GM12878 (cell line): ENCODE data around the gene NASP. TPM values are rescaled to one million over a fixed set of nuclear protein-coding genes. Genes with fewer than 3 reads are reported as not detected.

Experiments
- ATAC-seq: fragments of 200-7000 bp; cut with Tn5 transposase; 3 replicates; pipeline ENCODE4 v1.9.1; 2020; ENCODE audit warnings: mild to moderate bottlenecking, moderate library complexity
- BruUV-seq: library from RNA; stranded (reverse); fragments of 400-500 nt; replicated peaks from 2 replicates; lab custom pipeline; 2021; lab: Mats Ljungman, UMichigan
- CTCF ChIA-PET: fragments of 300-600 bp; sonication (Branson Sonifier 250); formaldehyde crosslinking; extraction: SDS; loops from one replicate; lab custom pipeline; 2021; ENCODE audit warnings: inconsistent platforms; lab: Yijun Ruan, JAX
- POLR2A ChIA-PET: fragments of 350-600 bp; formaldehyde crosslinking; extraction: SDS; loops from one replicate; lab custom pipeline; 2021; ENCODE audit warnings: inconsistent platforms; lab: Charles Lee
- RAD21 ChIA-PET: fragments of 300-600 bp; sonication (Branson Sonifier 250); formaldehyde crosslinking; loops from one replicate; lab custom pipeline; 2023; ENCODE audit warnings: antibody characterized with exemption; ENCODE audit not compliant: unreplicated experiment; lab: Charles Lee
- SMC1A ChIA-PET: fragments of 300-600 bp; sonication (Branson Sonifier 250); formaldehyde crosslinking; loops from one replicate; lab custom pipeline; 2023; ENCODE audit not compliant: unreplicated experiment, uncharacterized antibody; lab: Charles Lee
- DNase-seq: peaks from one replicate; pipeline ENCODE4 v3.0.0-alpha.2; 2011; ENCODE audit warnings: low read depth, low spot score
- FAIRE-seq: peaks from 3 replicates; lab custom pipeline; 2011; peaks lifted over from hg19 to GRCh38; lab: Jason Lieb, UNC
- H2AFZ ChIP-seq: 2 replicates; pipeline ENCODE4 v1.6.0; 2011; ENCODE audit warnings: low read depth, low read length, control low read depth; ENCODE audit not compliant: control insufficient read depth
- H3K27ac ChIP-seq: 2 replicates; pipeline ENCODE4 v1.5.1; 2011; ENCODE audit warnings: control low read depth; ENCODE audit not compliant: control insufficient read depth, insufficient read depth
- H3K27me3 ChIP-seq, 2 experiments: replicated peaks in 1 of 2; 2 replicates each; pipeline versions ENCODE4 v1.6.0 to v1.6.1; 2011; ENCODE audit warnings: low read length in 1 of 2; ENCODE audit not compliant: control insufficient read depth in 2 of 2, insufficient read depth in 2 of 2
- H3K36me3 ChIP-seq, 2 experiments: 2 replicates each; pipeline ENCODE4 v1.5.1; 2011; ENCODE audit warnings: low read length in 1 of 2; ENCODE audit not compliant: control insufficient read depth in 2 of 2, insufficient read depth in 2 of 2
- H3K4me1 ChIP-seq: 2 replicates; pipeline ENCODE4 v1.6.1; 2011; ENCODE audit warnings: mild to moderate bottlenecking, low read length, moderate library complexity, mixed read lengths; ENCODE audit not compliant: control insufficient read depth, insufficient read depth
- H3K4me2 ChIP-seq: 2 replicates; pipeline ENCODE4 v1.6.0; 2011; ENCODE audit warnings: control low read depth; ENCODE audit not compliant: control insufficient read depth, insufficient read depth
- H3K4me3 ChIP-seq: fragments of 200-600 bp; sonication (generic); 2 replicates; pipeline ENCODE4 v1.5.1; 2016
- H3K79me2 ChIP-seq: 2 replicates; pipeline ENCODE4 v1.6.0; 2011; ENCODE audit warnings: low read length; ENCODE audit not compliant: control insufficient read depth, insufficient read depth
- H3K9ac ChIP-seq: 2 replicates; pipeline ENCODE4 v1.8.0; 2011; ENCODE audit warnings: low read length, control low read depth, mixed read lengths; ENCODE audit not compliant: control insufficient read depth, insufficient read depth
- H3K9me3 ChIP-seq: replicated peaks from 3 replicates; pipeline ENCODE4 v1.5.1; 2011; ENCODE audit warnings: mild to moderate bottlenecking, low read length; ENCODE audit not compliant: control insufficient read depth, insufficient read depth
- H4K20me1 ChIP-seq: 2 replicates; pipeline ENCODE4 v1.6.0; 2011; ENCODE audit not compliant: control insufficient read depth, insufficient read depth
- EGR1 ChIP-seq, 2 experiments: IDR thresholded peaks; 1 replicate in 1 of 2; 2 replicates in 1 of 2; pipeline ENCODE4 v1.6.1; 2011 to 2012; ENCODE audit warnings: low read depth in 2 of 2, low read length in 2 of 2, borderline replicate concordance in 1 of 2, mild to moderate bottlenecking in 1 of 2, moderate library complexity in 1 of 2
- EP300 ChIP-seq, 2 experiments: fragments of 150-350 bp in 1 of 2; IDR thresholded peaks; 2 replicates each; pipeline ENCODE4 v1.6.1; 2011 to 2012; ENCODE audit warnings: low read depth in 2 of 2, low read length in 2 of 2, borderline replicate concordance in 1 of 2, improper control_type of control experiment in 1 of 2, inconsistent platforms in 1 of 2; ENCODE audit not compliant: control insufficient read depth in 1 of 2
- GABPA ChIP-seq: IDR thresholded peaks from 2 replicates; pipeline ENCODE4 v1.6.1; 2014; ENCODE audit warnings: antibody characterized with exemption, low read depth, mild to moderate bottlenecking, inconsistent platforms
- HDAC2 ChIP-seq: fragments of 200-600 bp; sonication (generic); IDR thresholded peaks from 2 replicates; pipeline ENCODE4 v1.6.1; 2017
- IKZF1 ChIP-seq: fragments of 450-650 bp; conservative IDR thresholded peaks from 2 replicates; pipeline ENCODE4 v1.6.1; 2017; ENCODE audit warnings: antibody characterized with exemption, mild to moderate bottlenecking
- MEF2A ChIP-seq: IDR thresholded peaks from 2 replicates; pipeline ENCODE4 v1.6.1; 2011; ENCODE audit warnings: low read depth, mild to moderate bottlenecking, low read length, moderate library complexity; ENCODE audit not compliant: insufficient read depth
- MTA2 ChIP-seq: fragments of 450-650 bp; IDR thresholded peaks from 2 replicates; pipeline ENCODE4 v1.6.1; 2016; ENCODE audit warnings: low read depth, mild to moderate bottlenecking, moderate library complexity
- WGBS: methylation state at CpG from one replicate; pipeline ENCODE4 v1.1.6; 2016; ENCODE audit warnings: low lambda C conversion rate; ENCODE audit not compliant: insufficient replicate concordance, insufficient coverage; ENCODE audit errors: missing lambda C conversion rate; 5-methylcytosine and 5-hydroxymethylcytosine counted together
- in situ Hi-C: fragments of 300-500 bp; cut with MboI; formaldehyde crosslinking; loops from 9 replicates; pipeline ENCODE4 v1.14.3; 2018; ENCODE audit warnings: mixed read lengths
- intact Hi-C: fragments of 100-400 bp; cut with micrococcal nuclease; formaldehyde crosslinking; loops from one replicate; pipeline ENCODE4 v1.14.2; 2022; ENCODE audit not compliant: unreplicated experiment
- polyA plus RNA-seq, 11 experiments: library from polyadenylated mRNA; depleted of rRNA in 4 of 11; unstranded in 6 of 11; stranded (reverse) in 5 of 11; fragments of >200 nt; fragmentation: Nextera tagmentation in 4 of 11; fragmentation: Illumina TruSeq in 1 of 11; extraction: Ambion mirVana in 4 of 11; extraction: Trizol in 1 of 11; gene quantifications; 1 replicate in 1 of 11; 2 replicates in 10 of 11; pipeline versions ENCODE4 v1.2.1 to v1.2.3, GENCODE V29; 2011 to 2016; ENCODE audit warnings: inconsistent platforms in 2 of 11, missing spikeins in 2 of 11, low read depth in 1 of 11
- total RNA-seq, 4 experiments: library from RNA; depleted of rRNA in 3 of 4; stranded (reverse); fragments of >200 nt in 3 of 4; fragmentation: Illumina TruSeq in 1 of 4; extraction: Trizol in 1 of 4; gene quantifications; 2 replicates each; pipeline versions ENCODE4 v1.2.1 to v1.2.3, GENCODE V29; 2013 to 2021
- TF ChIP-seq, protein P1 (sequence below): fragments of 450-650 bp; formaldehyde crosslinking; IDR thresholded peaks from 2 replicates; pipeline ENCODE4 v1.5.0; 2022; ENCODE audit warnings: mild to moderate bottlenecking, missing genetic modification characterization

Gene NASP
- total and polyA plus RNA-seq, 10 of the 15 experiments (the other 5 are each of a cell fraction or from before 2014, with no cell fraction given) = 111 to 321 (median 205) TPM

DNA sequence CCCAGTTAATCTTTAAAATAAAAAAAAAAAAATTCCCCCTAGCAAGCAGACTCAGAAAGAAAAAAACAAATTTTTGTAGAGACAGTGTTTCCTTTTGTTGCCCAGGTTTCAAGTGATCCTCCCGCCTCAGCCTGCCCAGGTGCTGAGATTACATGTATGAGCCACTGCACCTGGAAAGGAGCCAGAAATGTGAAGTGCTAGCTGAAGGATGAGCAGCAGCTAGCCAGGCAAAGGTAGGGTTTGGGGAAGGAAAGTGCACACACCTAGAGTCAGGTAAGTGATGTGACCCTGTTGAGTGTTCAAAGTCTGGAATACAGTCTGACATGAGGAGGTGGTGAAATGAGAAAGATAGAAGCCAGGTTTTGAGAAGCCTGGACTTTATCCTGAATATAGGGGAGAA lies 31.5 kb upstream of the NASP start:
- RAD21 ChIA-PET = interaction anchor here (0.6 kb wide), 1 partner anchor 35 kb away, joined by 3 read pairs; no protein-coding TSS in a partner anchor
- Histone ChIP-seq H3K27me3 (no peaks in the 10 kb centered on the region), H3K4me2 (peak overlapping the region; percentile 82), H3K9me3 (no peaks in the 10 kb centered on the region; the same call in 1 of the 3 replicates), H4K20me1 (no peaks in the 10 kb centered on the region), H3K4me3 (peak overlapping the region; percentile 87), H3K79me2 (peaks cover 43% of the 10 kb centered on the region), H2AFZ (no peak overlapping the region), H3K36me3 (peaks cover 0 to 14% of the 10 kb centered on the region in 2 experiments; a peak in 2 of 4 replicates), H3K4me1 (peaks cover 12% of the 10 kb centered on the region), H3K9ac (peak overlapping the region; percentile 94), H3K27ac (peak overlapping the region; percentile 39)
- intact Hi-C loops = loop anchor here (5.0 kb wide), 1 partner anchor 50 kb away; the partner anchor contains the start of genes CCDC163 and MMACHC
- POLR2A ChIA-PET = interaction anchor here (2.0 to 6.4 kb wide), 3 partner anchors 10 to 33 kb away, joined by 6 to 105 read pairs (median 12); partner anchors contain the start of genes NASP and PRDX1
- in situ Hi-C loops = no loop called here
- SMC1A ChIA-PET = interaction anchor here (0.7 to 3.4 kb wide), 9 partner anchors 8 to 61 kb away, joined by 3 to 22 read pairs (median 9); no protein-coding TSS in a partner anchor
- CTCF ChIA-PET = interaction anchor here (0.7 to 5.7 kb wide), 6 partner anchors 18 to 534 kb away, joined by 3 to 48 read pairs (median 9); partner anchors contain the start of gene PRDX1
- DNase-seq (no peak), ATAC-seq (no peak), FAIRE-seq (peak; percentile 72)
- no peak for TF ChIP-seq MEF2A
- WGBS = 0% methylated on average over 1 of the region's 1 CpG
- no TSS peak for BruUV-seq

DNA sequence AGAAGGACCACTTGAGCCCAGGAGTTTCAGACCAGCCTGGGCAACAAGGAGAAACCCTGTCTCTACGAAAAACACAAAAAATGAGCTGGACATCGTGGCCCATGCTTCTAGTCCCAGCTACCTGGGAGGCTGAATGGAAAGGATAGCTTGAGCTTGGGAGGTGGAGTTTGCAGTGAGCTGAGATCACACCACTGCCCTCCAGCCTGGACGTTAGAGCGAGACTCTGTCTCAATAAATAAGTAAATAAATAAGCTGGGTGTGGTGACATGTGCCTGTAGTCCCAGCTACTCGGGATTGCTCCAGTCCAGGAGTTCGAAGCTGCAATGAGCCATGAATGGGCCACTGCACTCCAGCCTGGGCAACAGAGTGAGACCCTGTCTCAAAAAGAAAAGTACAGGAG lies 29.6 kb upstream of the NASP start:
- no peak overlapping the region for H3K4me2 ChIP-seq
- H2AFZ ChIP-seq = no peak overlapping the region
- H3K27me3 ChIP-seq = no peaks in the 10 kb centered on the region
- FAIRE-seq (no peak), DNase-seq (no peak), ATAC-seq (no peak)
- no peaks in the 10 kb centered on the region for H4K20me1 ChIP-seq
- ChIA-PET POLR2A (interaction anchor here (0.7 to 6.4 kb wide), 5 partner anchors 9 to 251 kb away, joined by 3 to 105 read pairs (median 5); partner anchors contain the start of gene PRDX1), CTCF (interaction anchor here (0.9 to 5.7 kb wide), 7 partner anchors 9 to 197 kb away, joined by 3 to 48 read pairs (median 6); partner anchors contain the start of gene PRDX1), RAD21 (interaction anchor here (2.6 kb wide), 1 partner anchor 15 kb away, joined by 13 read pairs; no protein-coding TSS in a partner anchor), SMC1A (interaction anchor here (0.9 to 3.2 kb wide), 7 partner anchors 8 to 56 kb away, joined by 3 to 12 read pairs (median 10); no protein-coding TSS in a partner anchor)
- peaks cover 53% of the 10 kb centered on the region for H3K79me2 ChIP-seq
- BruUV-seq = no TSS peak
- H3K9me3 ChIP-seq = no peaks in the 10 kb centered on the region; the same call in 1 of the 3 replicates
- no peak overlapping the region for H3K4me3 ChIP-seq
- peaks cover 14% of the 10 kb centered on the region for H3K4me1 ChIP-seq
- H3K9ac ChIP-seq = no peak overlapping the region
- no peak overlapping the region for H3K27ac ChIP-seq
- in situ Hi-C loops (no loop called here), intact Hi-C loops (loop anchor here (5.0 kb wide), 1 partner anchor 52 kb away; the partner anchor contains the start of genes CCDC163 and MMACHC)
- WGBS = 97% methylated on average over 6 of the region's 6 CpGs
- peaks cover 0 to 16% of the 10 kb centered on the region in 2 experiments; a peak in 2 of 4 replicates for H3K36me3 ChIP-seq
- TF ChIP-seq GABPA (no peak), IKZF1 (no peak), EGR1 (IDR thresholded peaks at IDR 0.05; ENCODE audit: borderline replicate concordance in 1 of 2, low read depth in 2 of 2, low read length in 2 of 2) (no peak), HDAC2 (no peak), MTA2 (no peak), EP300 (IDR thresholded peaks at IDR 0.05; ENCODE audit: borderline replicate concordance in 1 of 2, control insufficient read depth in 1 of 2, low read depth in 2 of 2, low read length in 2 of 2) (no peak)
- TF ChIP-seq, protein P1, sequence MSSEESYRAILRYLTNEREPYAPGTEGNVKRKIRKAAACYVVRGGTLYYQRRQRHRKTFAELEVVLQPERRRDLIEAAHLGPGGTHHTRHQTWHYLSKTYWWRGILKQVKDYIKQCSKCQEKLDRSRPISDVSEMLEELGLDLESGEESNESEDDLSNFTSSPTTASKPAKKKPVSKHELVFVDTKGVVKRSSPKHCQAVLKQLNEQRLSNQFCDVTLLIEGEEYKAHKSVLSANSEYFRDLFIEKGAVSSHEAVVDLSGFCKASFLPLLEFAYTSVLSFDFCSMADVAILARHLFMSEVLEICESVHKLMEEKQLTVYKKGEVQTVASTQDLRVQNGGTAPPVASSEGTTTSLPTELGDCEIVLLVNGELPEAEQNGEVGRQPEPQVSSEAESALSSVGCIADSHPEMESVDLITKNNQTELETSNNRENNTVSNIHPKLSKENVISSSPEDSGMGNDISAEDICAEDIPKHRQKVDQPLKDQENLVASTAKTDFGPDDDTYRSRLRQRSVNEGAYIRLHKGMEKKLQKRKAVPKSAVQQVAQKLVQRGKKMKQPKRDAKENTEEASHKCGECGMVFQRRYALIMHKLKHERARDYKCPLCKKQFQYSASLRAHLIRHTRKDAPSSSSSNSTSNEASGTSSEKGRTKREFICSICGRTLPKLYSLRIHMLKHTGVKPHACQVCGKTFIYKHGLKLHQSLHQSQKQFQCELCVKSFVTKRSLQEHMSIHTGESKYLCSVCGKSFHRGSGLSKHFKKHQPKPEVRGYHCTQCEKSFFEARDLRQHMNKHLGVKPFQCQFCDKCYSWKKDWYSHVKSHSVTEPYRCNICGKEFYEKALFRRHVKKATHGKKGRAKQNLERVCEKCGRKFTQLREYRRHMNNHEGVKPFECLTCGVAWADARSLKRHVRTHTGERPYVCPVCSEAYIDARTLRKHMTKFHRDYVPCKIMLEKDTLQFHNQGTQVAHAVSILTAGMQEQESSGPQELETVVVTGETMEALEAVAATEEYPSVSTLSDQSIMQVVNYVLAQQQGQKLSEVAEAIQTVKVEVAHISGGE (CRISPR knock-in tag) = no peak
